Neutrophil (primary cell): ENCODE data around the gene CBX6.
A peak's percentile ranks its signal among the peaks of the same experiment; 100 is the strongest.
"Not testable (repeated sequence)": the region's sequence is repeated elsewhere in the genome, so short reads cannot be mapped to it uniquely, and the experiment has no call there.

ENCODE experiments used
- H3K27ac ChIP-seq: fragments of 200-600 bp; sonication (generic); 2 replicates; pipeline ENCODE4 v1.5.1; 2016; ENCODE audit warnings: mild to moderate bottlenecking, moderate library complexity
- H3K27me3 ChIP-seq: fragments of 200-600 bp; sonication (generic); 2 replicates; pipeline ENCODE4 v1.6.0; 2016; ENCODE audit warnings: mild to moderate bottlenecking
- H3K36me3 ChIP-seq: fragments of 200-600 bp; sonication (generic); 2 replicates; pipeline ENCODE4 v1.5.1; 2017
- H3K4me1 ChIP-seq, 2 experiments: fragments of 200-600 bp in 1 of 2; sonication (generic) in 1 of 2; 1 replicate in 1 of 2; 2 replicates in 1 of 2; pipeline versions ENCODE4 v1.5.1 to v1.6.1; 2013 to 2016; ENCODE audit warnings: low read depth in 1 of 2, low read length in 1 of 2, mild to moderate bottlenecking in 1 of 2, moderate library complexity in 1 of 2; ENCODE audit not compliant: control insufficient read depth in 1 of 2, insufficient read depth in 1 of 2
- H3K4me3 ChIP-seq, 2 experiments: fragments of 200-600 bp in 1 of 2; sonication (generic) in 1 of 2; 1 replicate in 1 of 2; 2 replicates in 1 of 2; pipeline ENCODE4 v1.5.1; 2013 to 2016; ENCODE audit warnings: low read depth in 1 of 2, low read length in 1 of 2, mild to moderate bottlenecking in 1 of 2, moderate library complexity in 1 of 2
- H3K9me3 ChIP-seq: fragments of 200-600 bp; sonication (generic); 2 replicates; pipeline ENCODE4 v1.5.1; 2016
- CTCF ChIP-seq: fragments of 200-600 bp; sonication (generic); IDR thresholded peaks from 2 replicates; pipeline ENCODE4 v1.5.1; 2016; ENCODE audit warnings: antibody characterized with exemption

The CBX6 gene

GRCh38 chr22:38907767-38908166 lies 35.8 kb upstream of the CBX6 start:
- H3K27me3 ChIP-seq, result peaks cover 53% of the 10 kb centered on the region

GRCh38 chr22:38906052-38906451 lies 34.0 kb upstream of the CBX6 start:
- H3K4me1 ChIP-seq, result peaks cover 7% of the 10 kb centered on the region in 2 experiments
- H3K27me3 ChIP-seq, result peaks cover 45% of the 10 kb centered on the region
- no peak overlapping the region for H3K4me3 ChIP-seq
- H3K9me3 ChIP-seq, result no peaks in the 10 kb centered on the region
- H3K27ac ChIP-seq, result no peak overlapping the region
- no peaks in the 10 kb centered on the region for H3K36me3 ChIP-seq
- no peak for TF ChIP-seq CTCF

More at GRCh38 chr22:38907767-38908166, 35.8 kb upstream of the CBX6 start:
- no peak for TF ChIP-seq CTCF
- Histone ChIP-seq H3K4me1 (no peaks in the 10 kb centered on the region), H3K36me3 (no peaks in the 10 kb centered on the region), H3K9me3 (no peaks in the 10 kb centered on the region), H3K27ac (no peak overlapping the region), H3K4me3 (no peak overlapping the region)

- not testable (repeated sequence) for H3K4me3 ChIP-seq
- H3K27me3 ChIP-seq, result peaks cover 28% of the 10 kb centered on the region
Observed at GRCh38 chr22:38904052-38904617, 32.1 kb upstream of the CBX6 start.

GRCh38 chr22:38901111-38901641 lies 29.2 kb upstream of the CBX6 start:
- H3K4me1 ChIP-seq, result peaks cover 12 to 13% of the 10 kb centered on the region in 2 experiments
- TF ChIP-seq CTCF, result no peak
- H3K4me3 ChIP-seq, result no peak overlapping the region
- H3K36me3 ChIP-seq, result no peaks in the 10 kb centered on the region
- H3K27me3 ChIP-seq, result peaks cover 23% of the 10 kb centered on the region
- peak overlapping the region; percentile 39 for H3K27ac ChIP-seq
- no peaks in the 10 kb centered on the region for H3K9me3 ChIP-seq

More at GRCh38 chr22:38904052-38904617, 32.1 kb upstream of the CBX6 start:
- H3K36me3 ChIP-seq, H3K27ac ChIP-seq, H3K9me3 ChIP-seq: not testable (repeated sequence)
- peaks cover 12 to 13% of the 10 kb centered on the region in 2 experiments for H3K4me1 ChIP-seq

DNA sequence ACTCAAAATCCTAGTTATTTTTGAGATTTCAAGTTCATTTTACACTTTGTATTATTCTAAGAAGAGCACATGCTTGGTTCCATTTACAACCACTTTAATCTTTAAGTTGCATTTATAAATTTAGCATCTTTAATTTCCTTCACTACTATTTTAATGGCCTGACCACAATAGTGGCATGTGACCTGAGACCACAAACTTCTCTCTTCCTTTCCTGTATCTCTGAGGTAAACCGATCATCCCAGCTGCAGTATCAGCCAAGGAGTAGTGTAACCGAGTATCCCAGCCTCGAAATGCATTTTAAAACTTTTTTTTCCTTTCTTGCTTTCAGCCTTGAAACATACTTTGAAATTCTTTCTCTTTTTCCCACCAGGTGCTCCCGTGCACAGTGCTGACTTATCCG lies 28.7 kb upstream of the CBX6 start:
- no peak overlapping the region for H3K4me3 ChIP-seq
- peak overlapping the region; percentile 39 for H3K27ac ChIP-seq
- peaks cover 21% of the 10 kb centered on the region for H3K27me3 ChIP-seq
- no peaks in the 10 kb centered on the region for H3K9me3 ChIP-seq
- no peak for TF ChIP-seq CTCF
- peaks cover 12 to 13% of the 10 kb centered on the region in 2 experiments for H3K4me1 ChIP-seq
- H3K36me3 ChIP-seq, result no peaks in the 10 kb centered on the region

DNA sequence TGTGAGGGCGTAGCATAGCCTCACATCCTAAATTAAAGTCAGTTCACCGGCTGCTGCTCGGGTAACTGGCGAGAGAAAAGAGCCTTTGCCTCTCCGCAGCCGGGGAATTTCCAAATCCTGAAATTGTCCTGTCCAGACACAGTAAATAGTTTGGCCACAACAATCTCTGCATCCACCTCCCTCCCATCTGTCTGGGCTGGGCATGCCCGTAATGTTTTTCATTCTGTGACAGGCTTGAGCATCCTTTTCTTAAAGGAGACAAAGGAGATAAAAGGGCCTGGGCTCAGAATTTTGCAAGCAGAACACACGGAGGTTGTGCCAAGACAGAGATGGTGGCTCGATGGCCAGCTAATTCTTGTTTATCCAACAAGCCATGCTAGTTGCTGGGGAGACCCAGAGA lies 19.2 kb upstream of the CBX6 start:
- Histone ChIP-seq H3K27me3 (peaks cover 76% of the 10 kb centered on the region), H3K4me3 (no peak overlapping the region), H3K36me3 (no peaks in the 10 kb centered on the region), H3K27ac (no peak overlapping the region), H3K9me3 (no peaks in the 10 kb centered on the region), H3K4me1 (no peaks in the 10 kb centered on the region)
- TF ChIP-seq CTCF, result no peak
